ENCODE data around the gene TLE1.
"Not testable (repeated sequence)": the region's sequence is repeated elsewhere in the genome, so short reads cannot be mapped to it uniquely, and the experiment has no call there.

Gene TLE1

GRCh38 chr9:81621785-81622259, 67.5 kb downstream of the TLE1 start:
- DNase-seq: no peak

DNA sequence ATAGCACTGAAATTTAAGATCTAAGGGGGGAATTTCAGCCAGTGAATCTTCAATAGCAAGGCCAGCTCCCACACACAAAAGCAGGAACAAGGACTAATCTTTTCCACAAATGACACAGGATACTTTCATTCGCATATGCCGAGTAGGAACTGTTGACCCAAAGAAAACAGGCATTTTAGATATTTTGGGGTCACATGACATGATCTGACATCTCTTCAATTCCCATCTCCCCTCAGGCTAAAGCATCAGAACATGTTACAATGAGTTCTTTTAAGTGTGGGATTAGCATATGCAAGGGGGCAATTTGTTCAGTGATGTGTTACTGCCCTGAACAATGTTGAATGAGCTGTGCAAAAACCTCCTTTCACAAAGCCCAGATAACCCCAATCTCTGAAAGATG, 68.2 kb downstream of the TLE1 start:
- DNase-seq: no peak

- no peak for DNase-seq
Measured at GRCh38 chr9:81620002-81620390, 69.4 kb downstream of the TLE1 start.

GRCh38 chr9:81619353-81620001, 69.9 kb downstream of the TLE1 start:
- DNase-seq: no peak

DNA sequence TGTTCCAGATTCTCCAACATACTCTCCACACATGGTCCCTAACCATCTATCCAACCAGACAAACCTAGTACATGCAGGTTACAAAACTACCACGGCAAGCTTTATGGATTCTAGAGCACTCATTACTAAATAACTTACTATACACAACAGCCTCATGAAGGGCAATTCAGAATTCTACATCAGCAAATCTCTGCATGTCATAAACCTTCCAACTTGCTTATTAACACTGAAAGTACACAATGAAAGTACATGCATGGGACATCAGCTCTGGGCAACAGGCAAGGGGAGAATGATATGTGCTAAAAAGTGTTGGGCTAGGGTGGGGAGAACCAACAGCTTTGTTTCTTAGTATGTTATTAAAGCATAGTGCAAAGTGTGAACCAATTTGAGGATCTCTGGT, 70.4 kb downstream of the TLE1 start:
- no peak for DNase-seq

- DNase-seq: no peak
Measured at GRCh38 chr9:81616141-81616540, 73.2 kb downstream of the TLE1 start.

DNA sequence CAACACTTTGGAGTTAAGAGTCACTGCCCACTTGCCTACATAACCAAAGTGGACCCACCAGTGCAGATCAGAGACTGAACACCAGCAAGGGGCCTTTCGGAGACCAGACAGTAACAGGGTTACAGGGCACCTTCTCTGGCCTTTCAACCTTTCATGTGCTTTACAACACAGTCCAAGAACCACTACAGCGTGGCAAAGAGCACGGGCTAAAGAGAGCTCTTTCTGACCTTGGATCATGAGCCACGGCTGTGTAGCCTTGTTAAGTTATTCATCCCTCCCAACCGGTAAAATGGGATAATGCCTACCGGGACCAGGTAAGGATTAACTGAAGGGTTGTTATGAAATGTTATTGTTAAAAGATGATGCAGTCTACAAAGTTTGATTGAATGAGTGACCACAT, 75.0 kb downstream of the TLE1 start:
- DNase-seq: no peak

GRCh38 chr9:81613002-81613812, 76.1 kb downstream of the TLE1 start:
- no peak for DNase-seq

- no peak for DNase-seq
Measured at GRCh38 chr9:81611664-81612063, 77.7 kb downstream of the TLE1 start.

DNA sequence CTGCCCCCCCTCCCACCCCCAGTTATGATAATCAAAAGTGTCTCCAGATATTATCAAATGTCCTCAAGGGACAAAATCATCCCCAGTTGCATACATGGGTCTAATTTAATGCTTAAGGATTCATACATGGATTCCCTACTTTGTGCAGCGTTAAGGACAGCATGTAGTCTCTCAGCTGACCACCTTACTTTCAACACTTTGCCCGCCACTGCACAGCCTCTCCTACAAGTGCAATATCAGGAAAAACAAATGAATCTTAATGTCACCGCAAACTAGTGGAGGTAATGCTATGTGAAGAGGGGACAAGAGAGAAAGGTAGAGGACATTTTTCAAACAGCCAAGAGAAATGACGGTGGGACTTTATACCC, 78.6 kb downstream of the TLE1 start:
- no peak for DNase-seq

- no peak for DNase-seq
Measured at GRCh38 chr9:81609782-81610739, 79.3 kb downstream of the TLE1 start.

DNA sequence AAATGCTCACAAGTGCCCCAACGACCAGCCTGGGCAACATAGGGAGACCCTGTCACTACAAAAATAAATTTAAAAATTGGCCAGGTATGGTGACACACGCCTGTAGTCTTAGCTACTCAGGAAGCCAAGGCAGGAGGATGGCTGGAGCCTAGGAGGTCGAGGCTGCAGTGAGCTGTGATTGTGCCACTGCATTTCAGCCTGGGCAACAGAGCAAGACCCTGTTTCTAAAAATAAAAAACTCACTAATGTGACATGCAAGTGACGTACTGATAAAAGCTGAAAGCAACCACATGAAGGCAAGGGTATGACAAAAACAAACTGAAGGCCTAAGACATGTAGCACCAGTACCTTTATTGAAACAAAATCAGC, 81.1 kb downstream of the TLE1 start:
- DNase-seq: no peak

- DNase-seq: no peak
Measured at GRCh38 chr9:81607593-81608288, 81.6 kb downstream of the TLE1 start.

DNA sequence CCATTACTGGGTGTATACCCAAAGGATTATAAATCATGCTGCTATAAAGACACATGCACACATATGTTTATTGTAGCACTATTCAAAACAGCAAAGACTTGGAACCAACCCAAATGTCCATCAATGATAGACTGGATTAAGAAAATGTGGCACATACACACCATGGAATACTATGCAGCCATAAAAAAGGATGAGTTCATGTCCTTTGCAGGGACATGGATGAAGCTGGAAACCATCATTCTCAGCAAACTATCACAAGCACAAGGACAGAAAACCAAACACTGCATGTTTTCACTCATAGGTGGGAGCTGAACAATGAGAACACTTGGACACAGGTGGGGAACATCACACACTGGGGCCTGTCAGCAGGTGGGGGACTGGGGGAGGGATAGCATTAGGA, 83.1 kb downstream of the TLE1 start:
- DNase-seq: not testable (repeated sequence)

GRCh38 chr9:81605170-81605670, 84.1 kb downstream of the TLE1 start:
- peak; percentile 92 for DNase-seq

DNA sequence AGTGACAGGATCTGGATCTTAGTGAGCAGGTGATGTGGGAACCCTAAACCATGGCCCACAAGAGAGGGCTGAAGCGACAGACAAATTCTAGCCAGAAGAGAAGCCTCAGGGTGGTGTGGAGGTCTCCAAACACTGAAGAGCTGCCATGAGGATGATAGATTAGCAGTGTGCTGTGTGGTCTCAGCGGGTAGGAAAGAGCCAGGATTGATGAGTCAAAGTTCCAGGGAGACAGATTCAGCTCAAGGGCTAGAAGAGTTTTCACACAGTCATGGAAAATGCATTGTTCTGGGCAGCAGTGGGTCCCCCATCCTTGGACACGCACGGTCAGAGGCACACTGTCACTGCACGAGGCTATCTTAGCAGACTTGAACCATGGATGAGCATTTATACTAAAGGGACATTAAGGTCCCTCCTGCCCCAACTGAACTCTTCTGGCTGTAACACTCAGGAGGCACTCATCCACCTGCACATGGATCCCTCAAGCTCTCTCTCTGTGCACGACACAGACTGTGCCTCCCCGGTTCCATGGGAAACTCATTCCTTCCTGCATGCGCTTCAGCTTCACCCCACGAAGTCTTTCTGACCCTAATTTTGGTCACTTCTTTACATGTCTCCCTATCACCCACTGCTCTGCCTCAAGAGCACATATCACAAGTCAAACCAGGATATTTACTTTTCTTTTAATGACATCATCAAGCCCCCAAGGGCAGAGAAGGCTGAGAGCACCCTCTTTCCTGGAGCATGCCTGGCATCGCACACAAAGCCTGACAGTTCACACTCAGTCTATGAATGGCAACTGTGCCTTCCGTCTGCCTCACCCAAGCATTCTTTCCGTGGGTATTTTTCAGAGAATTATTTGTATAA, 84.8 kb downstream of the TLE1 start:
- peak; percentile 47 for DNase-seq

- no peak for DNase-seq
Measured at GRCh38 chr9:81602887-81603680, 86.3 kb downstream of the TLE1 start.

GRCh38 chr9:81601639-81602623, 87.4 kb downstream of the TLE1 start:
- peak; percentile 23 for DNase-seq

DNA sequence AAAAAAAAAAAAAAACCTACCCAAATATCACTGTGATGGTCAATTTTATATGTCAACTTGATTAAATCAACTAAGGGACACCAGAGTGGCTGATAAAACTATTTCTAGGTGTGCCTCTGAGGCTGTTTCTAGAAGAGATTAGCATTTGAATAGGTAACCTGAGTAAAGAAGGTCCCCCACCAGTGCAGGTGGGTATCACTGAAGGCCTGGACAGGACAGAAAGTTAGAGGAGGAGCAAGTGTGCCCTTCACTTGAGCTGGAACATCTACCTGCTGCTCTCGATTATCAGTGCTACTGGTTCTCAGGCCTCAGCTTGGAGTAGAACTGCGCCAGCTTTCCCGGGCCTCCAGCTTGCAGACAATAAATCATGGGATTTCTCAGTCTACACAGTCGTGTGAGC, 88.7 kb downstream of the TLE1 start:
- no peak for DNase-seq

Measured in DMS53 (cell line).